ENCODE data around the gene SORL1. TPM values are rescaled to one million over a fixed set of nuclear protein-coding genes. Genes with fewer than 3 reads are reported as not detected.

Gene SORL1
- total RNA-seq, 1 donor from 2014 or later = 46.0 TPM

DNA sequence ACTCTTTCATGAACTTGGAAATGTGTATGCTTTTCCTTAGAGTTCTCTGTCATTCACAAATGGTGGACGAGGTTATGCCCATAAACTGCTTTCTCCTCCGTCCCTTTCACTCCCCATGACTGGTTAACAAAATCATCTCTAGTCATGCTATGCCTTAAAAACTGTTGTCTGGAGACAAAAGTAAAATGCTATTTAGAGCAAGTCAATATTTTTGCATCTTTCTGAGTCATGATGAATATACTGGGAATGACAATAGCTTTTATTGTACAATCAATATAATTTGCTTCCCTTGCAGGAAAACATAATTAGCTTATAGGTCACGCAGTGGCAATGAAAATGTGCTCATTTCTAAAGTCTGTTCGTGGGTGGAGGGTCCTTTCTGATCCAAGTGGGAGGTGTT is 217.3 kb downstream of the SORL1 start:
- Mint-ChIP-seq H3K27ac (no peak overlapping the region), H3K4me3 (no peak overlapping the region), H3K9me3 (peaks cover 3% of the 10 kb centered on the region), H3K36me3 (no peaks in the 10 kb centered on the region), H3K27me3 (ENCODE audit: insufficient read depth, low read depth) (peaks cover 2% of the 10 kb centered on the region), H3K4me1 (peaks cover 26% of the 10 kb centered on the region)
- Histone ChIP-seq H4K20me1 (ENCODE audit: low read depth) (no peaks in the 10 kb centered on the region), H3K4me1 (peaks cover 8% of the 10 kb centered on the region), H3K79me2 (ENCODE audit: low read depth) (no peaks in the 10 kb centered on the region), H3K27ac (no peak overlapping the region), H3K27me3 (no peaks in the 10 kb centered on the region), H3K9ac (no peak overlapping the region), H2AFZ (replicated peaks) (no peak overlapping the region), H3K4me2 (no peak overlapping the region), H3K36me3 (no peaks in the 10 kb centered on the region), H3F3A (ENCODE audit: low read depth) (no peaks in the 10 kb centered on the region), H3K4me3 (no peak overlapping the region), H3K9me3 (ENCODE audit: low read depth) (no peaks in the 10 kb centered on the region)
- no peak for DNase-seq (ENCODE audit: low spot score)
- TF ChIP-seq EZH2phosphoT487 (IDR thresholded peaks at IDR 0.05) (no peak), EZH2 (IDR thresholded peaks at IDR 0.05) (no peak)
- TF ChIP-seq, protein P1, sequence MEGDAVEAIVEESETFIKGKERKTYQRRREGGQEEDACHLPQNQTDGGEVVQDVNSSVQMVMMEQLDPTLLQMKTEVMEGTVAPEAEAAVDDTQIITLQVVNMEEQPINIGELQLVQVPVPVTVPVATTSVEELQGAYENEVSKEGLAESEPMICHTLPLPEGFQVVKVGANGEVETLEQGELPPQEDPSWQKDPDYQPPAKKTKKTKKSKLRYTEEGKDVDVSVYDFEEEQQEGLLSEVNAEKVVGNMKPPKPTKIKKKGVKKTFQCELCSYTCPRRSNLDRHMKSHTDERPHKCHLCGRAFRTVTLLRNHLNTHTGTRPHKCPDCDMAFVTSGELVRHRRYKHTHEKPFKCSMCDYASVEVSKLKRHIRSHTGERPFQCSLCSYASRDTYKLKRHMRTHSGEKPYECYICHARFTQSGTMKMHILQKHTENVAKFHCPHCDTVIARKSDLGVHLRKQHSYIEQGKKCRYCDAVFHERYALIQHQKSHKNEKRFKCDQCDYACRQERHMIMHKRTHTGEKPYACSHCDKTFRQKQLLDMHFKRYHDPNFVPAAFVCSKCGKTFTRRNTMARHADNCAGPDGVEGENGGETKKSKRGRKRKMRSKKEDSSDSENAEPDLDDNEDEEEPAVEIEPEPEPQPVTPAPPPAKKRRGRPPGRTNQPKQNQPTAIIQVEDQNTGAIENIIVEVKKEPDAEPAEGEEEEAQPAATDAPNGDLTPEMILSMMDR (IDR thresholded peaks at IDR 0.05) = no peak

DNA sequence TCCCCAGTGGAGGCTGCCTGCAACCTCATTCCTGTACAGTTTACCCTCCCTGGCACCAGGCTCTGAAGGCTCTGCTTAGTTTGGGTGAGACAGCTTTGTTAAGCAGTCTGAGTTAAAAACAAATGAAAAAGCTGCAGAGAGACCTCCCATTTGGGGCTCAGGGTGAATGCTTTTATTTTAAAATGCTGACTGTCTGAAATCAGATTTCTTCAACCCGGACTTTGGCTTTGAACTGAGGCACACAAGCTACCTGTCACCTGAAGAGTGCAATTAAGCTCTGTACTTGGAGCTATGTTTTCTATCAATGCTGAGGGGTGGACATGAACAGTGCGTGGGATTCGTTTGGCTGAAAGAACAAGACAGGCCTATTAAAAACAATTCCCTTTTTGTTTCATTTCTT is 218.2 kb downstream of the SORL1 start:
- Histone ChIP-seq H3K9me3 (ENCODE audit: low read depth) (no peaks in the 10 kb centered on the region), H3K4me3 (no peak overlapping the region), H3K27me3 (no peaks in the 10 kb centered on the region), H3K27ac (no peak overlapping the region), H3K4me2 (no peak overlapping the region), H3K36me3 (no peaks in the 10 kb centered on the region), H3K79me2 (ENCODE audit: low read depth) (no peaks in the 10 kb centered on the region), H4K20me1 (ENCODE audit: low read depth) (no peaks in the 10 kb centered on the region), H3F3A (ENCODE audit: low read depth) (no peaks in the 10 kb centered on the region), H3K9ac (no peak overlapping the region), H2AFZ (replicated peaks) (no peak overlapping the region), H3K4me1 (peaks cover 8% of the 10 kb centered on the region)
- Mint-ChIP-seq H3K27me3 (ENCODE audit: insufficient read depth, low read depth) (peaks cover 2% of the 10 kb centered on the region), H3K27ac (no peak overlapping the region), H3K9me3 (peaks cover 3% of the 10 kb centered on the region), H3K4me3 (no peak overlapping the region), H3K4me1 (peaks cover 26% of the 10 kb centered on the region), H3K36me3 (no peaks in the 10 kb centered on the region)
- DNase-seq (ENCODE audit: low spot score) = no peak
- TF ChIP-seq, protein P1 (IDR thresholded peaks at IDR 0.05) = no peak
- TF ChIP-seq EZH2 (IDR thresholded peaks at IDR 0.05) (no peak), EZH2phosphoT487 (IDR thresholded peaks at IDR 0.05) (no peak)

DNA sequence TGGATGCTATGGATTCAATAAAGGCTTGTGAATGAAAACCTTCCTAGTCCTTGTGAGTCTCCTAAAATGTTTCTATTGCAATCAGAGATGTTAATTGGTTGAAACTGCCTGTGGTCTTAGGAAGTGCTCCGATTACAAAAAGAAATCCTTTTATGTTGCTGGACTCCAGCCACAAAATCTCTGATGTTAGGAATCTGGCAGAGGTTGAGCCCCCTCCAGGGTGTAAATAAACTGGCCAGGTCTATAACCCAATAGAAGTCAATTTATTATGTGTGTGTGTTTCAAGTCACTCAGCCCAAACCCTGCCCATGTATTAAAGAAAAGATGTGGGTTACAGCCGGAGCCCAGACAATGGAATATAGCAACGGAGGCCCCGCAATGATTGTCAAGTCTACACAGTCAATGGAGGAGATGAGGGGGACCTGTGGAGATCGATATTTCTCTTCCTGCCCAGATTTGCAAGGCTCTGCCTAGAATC is 218.7 kb downstream of the SORL1 start:
- no peaks in the 10 kb centered on the region for H3K27me3 ChIP-seq
- TF ChIP-seq EZH2phosphoT487 (IDR thresholded peaks at IDR 0.05) (no peak), EZH2 (IDR thresholded peaks at IDR 0.05) (no peak)
- TF ChIP-seq, protein P1 (IDR thresholded peaks at IDR 0.05) = no peak
- no peaks in the 10 kb centered on the region for H3K36me3 ChIP-seq
- H3K79me2 ChIP-seq (ENCODE audit: low read depth) = no peaks in the 10 kb centered on the region
- peaks cover 3% of the 10 kb centered on the region for H3K9me3 Mint-ChIP-seq
- H2AFZ ChIP-seq (replicated peaks) = no peak overlapping the region
- no peaks in the 10 kb centered on the region for H3K36me3 Mint-ChIP-seq
- H4K20me1 ChIP-seq (ENCODE audit: low read depth) = no peaks in the 10 kb centered on the region
- no peak overlapping the region for H3K27ac ChIP-seq
- no peaks in the 10 kb centered on the region for H3K9me3 ChIP-seq (ENCODE audit: low read depth)
- H3K4me1 ChIP-seq = peaks cover 8% of the 10 kb centered on the region
- H3K4me2 ChIP-seq = no peak overlapping the region
- no peak overlapping the region for H3K4me3 ChIP-seq
- H3K27ac Mint-ChIP-seq = no peak overlapping the region
- H3K9ac ChIP-seq = no peak overlapping the region
- H3K4me3 Mint-ChIP-seq = no peak overlapping the region
- H3F3A ChIP-seq (ENCODE audit: low read depth) = no peaks in the 10 kb centered on the region
- H3K4me1 Mint-ChIP-seq = peaks cover 26% of the 10 kb centered on the region
- peaks cover 2% of the 10 kb centered on the region for H3K27me3 Mint-ChIP-seq (ENCODE audit: insufficient read depth, low read depth)
- DNase-seq (ENCODE audit: low spot score) = no peak
